LNCAP (cell line): ENCODE results near the gene MARCHF11.

Source experiments
- CTCF ChIP-seq: fragments of 450-650 bp; IDR thresholded peaks from 2 replicates; pipeline ENCODE4 v1.5.1; 2017; ENCODE audit warnings: mild to moderate bottlenecking

MARCHF11 gene

GRCh38 chr5:16143361-16144049 lies 36.1 kb downstream of the MARCHF11 start:
- no peak for TF ChIP-seq CTCF

- no peak for TF ChIP-seq CTCF
Observed at GRCh38 chr5:16140944-16141343, 38.6 kb downstream of the MARCHF11 start.

- TF ChIP-seq CTCF: no peak
Observed at GRCh38 chr5:16140417-16140816, 39.2 kb downstream of the MARCHF11 start.

GRCh38 chr5:16137177-16137576 lies 42.4 kb downstream of the MARCHF11 start:
- TF ChIP-seq CTCF: no peak

GRCh38 chr5:16135506-16135905 lies 44.1 kb downstream of the MARCHF11 start:
- no peak for TF ChIP-seq CTCF

- TF ChIP-seq CTCF: no peak
Observed at GRCh38 chr5:16135003-16135402, 44.6 kb downstream of the MARCHF11 start.

- no peak for TF ChIP-seq CTCF
Observed at GRCh38 chr5:16134204-16134603, 45.4 kb downstream of the MARCHF11 start.

- TF ChIP-seq CTCF: no peak
Observed at GRCh38 chr5:16131878-16132277, 47.7 kb downstream of the MARCHF11 start.
